HG03280 (cell line): Measurements from ENCODE around the gene TMEM150A.
"Not testable (repeated sequence)": the region's sequence is repeated elsewhere in the genome, so short reads cannot be mapped to it uniquely, and the experiment has no call there.

Source experiments
- ATAC-seq: cut with Tn5 transposase; IDR thresholded peaks from one replicate; pipeline ENCODE4 v1.9.1; 2021; ENCODE audit warnings: mild to moderate bottlenecking, moderate library complexity; ENCODE audit not compliant: unreplicated experiment

Gene TMEM150A

DNA sequence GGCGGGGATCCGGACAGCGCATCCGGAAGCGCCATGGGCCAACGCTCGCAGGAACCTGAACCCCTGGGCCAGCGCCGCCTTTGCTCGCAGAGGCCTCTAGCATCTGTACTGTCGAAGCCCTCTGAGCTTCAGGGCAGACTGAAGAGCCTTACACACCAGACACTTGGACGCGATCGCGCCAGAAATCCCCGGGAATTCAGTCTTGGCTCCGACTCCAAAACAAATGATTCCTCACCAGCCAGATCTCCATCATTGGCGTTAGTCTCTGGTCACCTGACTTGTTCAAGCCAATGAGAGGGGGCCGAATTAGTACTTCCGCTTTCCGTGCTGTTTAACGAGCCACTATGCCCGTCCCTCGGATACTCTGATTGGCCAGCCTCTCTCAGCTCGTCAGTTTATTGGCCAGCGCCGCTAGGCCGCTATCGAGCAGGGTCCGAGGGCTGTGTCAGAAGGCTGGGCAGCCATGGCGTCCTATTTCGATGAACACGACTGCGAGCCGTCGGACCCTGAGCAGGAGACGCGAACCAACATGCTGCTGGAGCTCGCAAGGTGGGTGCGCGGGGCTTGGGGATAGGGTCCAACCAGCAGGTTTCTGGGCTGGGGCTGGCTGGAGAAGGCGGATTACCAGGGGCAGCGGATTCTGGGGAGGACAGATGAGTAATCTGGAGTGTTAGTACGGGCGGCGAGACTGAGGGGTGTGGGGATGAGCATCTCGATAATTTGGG, 7.0 kb downstream of the TMEM150A start, which contains the start of gene RNF181:
TSS of gene RNF181 (plus strand) at position 445 of the 725 bp plus-strand sequence. CDS start at position 464, 19 bp downstream.
- ATAC-seq: peak; percentile 99

DNA sequence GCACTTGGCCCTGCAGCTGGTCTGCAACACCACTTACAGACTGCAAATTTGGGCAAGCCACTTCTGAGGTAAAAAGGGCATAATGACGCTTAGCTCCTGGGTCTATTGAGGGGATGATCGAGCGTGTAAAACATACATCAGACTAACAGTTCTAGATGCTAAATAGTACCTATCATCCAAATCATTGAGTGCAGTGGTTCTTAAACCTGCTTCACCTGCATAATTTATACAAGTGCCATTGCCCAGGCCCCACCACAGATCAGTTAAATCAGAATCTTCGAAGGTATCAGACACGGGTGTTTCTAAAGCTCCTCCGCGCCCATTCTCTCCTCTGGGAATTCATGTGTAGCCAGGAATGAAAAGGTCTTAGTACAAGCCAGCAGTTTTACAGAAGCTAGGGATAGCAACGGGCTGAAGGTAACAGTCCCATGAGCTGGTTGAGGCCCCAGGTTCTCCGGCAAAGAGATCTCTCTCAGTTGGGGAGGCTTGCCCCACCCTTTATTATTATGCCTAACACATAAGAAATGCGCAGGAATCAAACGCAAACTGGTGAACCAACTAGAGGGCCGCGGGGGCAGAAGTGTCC, 7.7 kb downstream of the TMEM150A start:
- ATAC-seq: no peak

DNA sequence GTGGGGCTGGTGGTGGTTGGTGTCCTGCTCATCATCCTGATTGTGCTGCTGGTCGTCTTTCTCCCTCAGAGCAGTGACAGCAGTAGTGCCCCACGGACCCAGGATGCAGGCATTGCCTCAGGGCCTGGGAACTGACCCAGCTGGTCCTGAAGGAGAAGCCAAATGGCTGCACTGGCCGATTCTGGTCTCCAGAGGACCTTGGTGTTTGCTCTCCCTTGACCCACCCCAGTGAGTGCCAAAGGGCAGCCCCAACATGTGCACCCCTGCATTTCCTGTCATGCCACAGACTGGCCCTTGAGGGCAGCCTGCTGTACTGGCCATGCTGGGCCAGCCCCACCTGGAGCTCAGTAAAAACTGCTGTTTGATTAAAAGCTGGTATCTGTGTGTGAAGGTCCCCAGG, 9.5 kb downstream of the TMEM150A start:
- ATAC-seq: no peak

DNA sequence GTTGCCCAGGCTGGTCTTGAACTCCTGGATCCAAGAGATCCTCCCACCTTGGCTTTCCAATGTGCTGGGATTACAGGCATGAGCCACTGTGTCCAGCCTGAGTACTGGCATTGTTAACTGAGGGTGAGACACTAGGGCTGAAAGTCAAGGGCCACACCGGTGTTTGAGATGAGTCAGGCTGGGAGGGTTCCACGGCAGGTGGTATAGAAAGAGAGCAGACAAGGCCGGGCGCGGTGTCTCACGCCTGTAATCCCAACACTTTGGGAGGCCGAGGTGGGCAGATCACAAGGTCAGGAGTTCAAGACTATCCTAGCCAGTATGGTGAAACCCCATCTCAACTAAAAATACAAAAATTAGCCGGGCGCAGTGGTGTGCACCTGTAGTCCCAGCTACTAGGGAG, 10.2 kb downstream of the TMEM150A start:
- ATAC-seq: not testable (repeated sequence)

DNA sequence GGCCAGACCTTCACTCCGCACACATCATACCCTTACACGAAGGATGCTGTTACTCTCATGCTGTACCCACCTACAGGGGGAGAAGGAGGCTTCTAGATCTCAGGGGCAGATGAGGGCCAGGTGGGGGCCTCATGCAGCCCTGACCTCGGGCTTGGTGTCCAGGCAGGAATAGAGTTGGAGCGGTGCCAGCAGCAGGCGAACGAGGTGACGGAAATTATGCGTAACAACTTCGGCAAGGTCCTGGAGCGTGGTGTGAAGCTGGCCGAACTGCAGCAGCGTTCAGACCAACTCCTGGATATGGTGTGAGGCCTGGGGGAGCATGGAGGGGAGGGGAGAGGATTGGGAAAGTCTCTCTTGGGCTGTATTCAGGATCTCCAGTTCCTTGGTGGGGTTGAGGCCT, 10.9 kb downstream of the TMEM150A start:
- no peak for ATAC-seq

DNA sequence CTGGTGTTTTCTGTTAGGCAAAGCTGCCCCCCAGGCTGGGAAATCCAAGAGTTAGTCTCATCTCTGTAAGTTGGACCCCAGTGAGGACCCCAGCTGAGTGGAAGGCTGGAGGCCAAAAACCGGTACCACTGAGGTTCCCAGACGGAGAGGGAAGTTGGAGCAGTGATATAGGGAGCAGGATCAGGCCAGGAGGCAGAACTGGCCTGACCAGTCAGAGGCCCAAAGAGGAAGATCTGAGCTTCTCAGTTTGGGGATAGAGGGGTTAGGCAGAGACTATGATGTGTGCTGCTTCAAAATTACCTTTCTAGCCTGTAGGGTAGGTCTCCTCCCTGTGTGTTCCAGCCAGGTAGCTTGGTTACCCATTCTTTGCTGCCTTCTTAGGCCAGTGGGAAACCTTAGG, 11.5 kb downstream of the TMEM150A start:
- no peak for ATAC-seq

DNA sequence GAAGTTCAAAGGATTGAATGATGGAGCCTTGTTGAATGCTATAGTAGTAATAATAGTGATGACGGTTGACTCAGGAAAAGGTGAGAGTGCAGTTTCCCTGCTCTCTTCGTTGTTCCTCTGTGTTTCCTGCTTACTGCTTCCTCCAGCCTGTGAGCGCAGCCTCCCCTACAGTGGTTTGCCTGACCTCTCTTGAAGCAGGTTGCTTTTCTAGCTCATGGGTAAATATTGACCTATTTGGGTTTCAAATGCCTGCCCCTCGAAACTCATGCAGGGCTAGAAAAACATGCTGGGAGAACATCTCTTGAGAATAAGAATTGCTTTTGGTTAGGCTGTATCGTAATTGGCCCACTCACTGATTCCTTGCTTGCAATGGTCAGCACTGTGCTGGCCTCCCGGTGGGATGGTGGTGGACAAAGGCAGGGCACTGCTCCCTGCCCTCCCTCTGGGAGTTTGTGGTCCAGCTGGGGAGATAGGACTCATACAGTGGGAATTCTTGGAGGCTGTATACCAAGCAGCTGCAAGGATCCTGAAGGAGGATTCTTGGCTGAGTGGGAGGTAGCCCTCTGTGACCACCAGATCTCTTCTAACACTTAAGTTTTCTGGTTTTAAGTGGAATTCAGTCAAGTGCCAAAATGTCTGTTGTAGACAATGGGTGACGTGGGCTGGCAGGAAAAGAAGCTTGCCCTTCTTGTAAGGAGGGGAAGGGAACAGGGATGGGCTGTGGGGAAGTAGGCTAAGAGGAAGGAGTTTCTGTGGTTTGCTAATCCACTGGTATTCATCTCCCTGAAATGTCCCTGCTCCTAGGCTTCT, 12.3 kb downstream of the TMEM150A start:
- no peak for ATAC-seq

DNA sequence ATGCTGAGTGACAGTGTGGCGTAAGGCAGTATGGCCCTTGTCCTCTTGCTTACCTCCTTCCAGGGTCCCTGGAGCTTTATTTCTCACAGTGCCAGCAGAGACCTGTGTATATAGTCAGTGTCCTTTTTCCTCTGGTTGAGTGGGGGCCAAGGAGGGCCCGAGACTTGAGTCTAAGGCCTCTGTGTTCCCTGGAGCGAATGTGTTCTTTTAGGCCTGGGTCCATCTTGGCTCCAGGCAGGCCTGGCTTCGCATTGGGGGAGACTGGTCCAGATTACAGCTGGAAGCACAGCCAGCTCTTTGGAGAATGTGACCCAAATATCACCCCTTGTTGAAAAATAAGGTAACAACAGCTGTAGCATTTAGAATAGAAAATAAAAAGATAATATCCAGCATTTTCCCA, 13.3 kb downstream of the TMEM150A start:
- ATAC-seq: no peak

DNA sequence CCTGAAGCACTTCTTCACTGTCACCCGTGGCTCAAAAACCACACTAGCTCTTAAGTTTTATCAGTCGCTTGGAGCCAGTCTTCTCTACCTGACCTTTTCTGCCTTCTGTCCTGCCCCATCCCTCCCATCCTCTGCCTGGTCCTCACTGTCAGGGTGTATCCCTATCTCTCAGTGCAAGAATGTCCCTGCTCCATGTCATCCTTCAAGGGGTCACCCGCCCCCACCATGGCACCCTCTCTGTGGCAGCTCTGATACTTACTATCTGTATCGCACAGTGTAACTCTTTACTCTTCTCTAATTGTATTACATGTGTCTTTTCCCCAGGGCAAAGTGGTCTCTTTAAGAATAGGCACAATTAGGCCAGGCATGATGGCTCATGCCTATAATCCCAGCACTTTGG, 13.9 kb downstream of the TMEM150A start:
- no peak for ATAC-seq

DNA sequence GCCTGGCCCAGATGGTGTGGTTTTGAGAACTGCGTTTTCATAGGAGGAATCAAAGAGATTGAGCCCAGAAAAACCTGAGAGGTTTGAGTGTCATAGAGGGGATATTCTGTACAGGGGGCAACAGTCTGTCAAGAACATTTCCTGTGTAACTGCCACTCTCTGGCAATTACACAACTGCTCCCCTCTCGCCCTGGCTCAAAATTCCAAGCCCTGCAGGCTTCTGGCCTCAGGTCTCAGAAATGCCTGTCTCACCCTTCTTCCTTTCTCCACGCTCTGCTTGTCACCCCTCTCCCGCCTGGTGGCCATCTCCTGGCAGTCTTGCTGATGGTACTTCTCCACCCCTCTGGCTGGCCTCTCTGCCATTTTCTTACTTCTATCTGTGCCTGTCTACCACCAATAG, 14.3 kb downstream of the TMEM150A start:
- no peak for ATAC-seq

DNA sequence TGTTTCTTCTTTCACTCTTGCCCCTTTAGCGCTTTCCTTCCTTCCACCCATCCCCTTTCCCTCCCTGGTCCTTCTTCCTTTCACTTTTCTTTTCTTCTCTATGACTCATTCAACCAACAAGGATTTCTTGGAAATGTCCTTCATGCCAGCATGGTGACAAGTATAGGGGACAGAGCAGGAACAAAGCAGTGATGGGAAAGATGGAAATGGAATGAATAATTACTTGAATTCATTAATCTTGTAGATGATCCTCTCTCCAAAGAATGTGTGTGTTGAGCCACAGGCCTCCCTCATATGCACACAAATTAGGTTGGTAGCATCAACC, 16.8 kb downstream of the TMEM150A start:
- no peak for ATAC-seq

DNA sequence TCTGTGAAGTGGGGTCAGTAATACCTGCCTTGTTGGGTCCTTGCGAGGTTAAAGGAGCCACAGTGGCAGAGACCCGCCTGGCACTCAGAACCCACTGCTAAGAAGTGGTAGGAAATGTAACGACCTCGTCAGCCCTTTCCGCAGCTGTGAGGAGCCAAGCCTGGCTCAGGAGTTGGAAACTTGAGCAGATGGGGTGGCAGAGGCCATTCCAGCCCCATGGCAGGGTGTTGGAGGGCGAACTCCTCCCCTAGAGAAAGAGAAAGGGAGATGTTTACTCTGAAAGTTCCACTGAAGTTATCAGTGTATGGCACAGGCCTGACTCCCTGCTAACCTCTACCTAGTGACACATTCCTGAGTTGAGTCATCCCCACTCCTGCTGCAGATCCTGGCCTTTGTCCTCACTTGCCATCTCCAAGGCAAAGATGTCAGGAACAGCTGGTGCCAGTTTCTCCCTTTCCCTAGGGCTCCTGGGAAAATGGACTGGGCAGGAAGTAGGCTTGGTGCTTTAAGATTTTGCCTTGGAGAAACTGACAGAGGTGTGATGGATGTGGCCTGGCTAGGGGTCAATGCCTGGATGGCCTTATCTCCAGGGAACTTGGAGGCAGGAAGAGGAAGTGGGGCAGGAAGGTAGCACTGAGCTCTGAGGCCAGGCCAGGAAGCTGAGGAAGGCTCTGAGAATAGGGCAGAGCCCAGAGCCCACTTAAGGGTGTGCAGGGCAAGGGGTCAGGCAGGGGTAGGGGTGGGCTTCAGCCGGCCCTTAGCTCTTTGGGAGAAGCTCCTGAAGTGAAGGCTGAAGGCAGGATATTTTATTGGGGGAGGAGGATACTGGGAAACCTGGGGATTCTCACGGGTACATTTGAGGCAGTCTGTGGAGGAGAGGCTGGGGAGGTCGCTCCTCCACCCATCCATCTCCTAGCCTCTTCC, 17.4 kb downstream of the TMEM150A start:
- peak; percentile 33 for ATAC-seq

DNA sequence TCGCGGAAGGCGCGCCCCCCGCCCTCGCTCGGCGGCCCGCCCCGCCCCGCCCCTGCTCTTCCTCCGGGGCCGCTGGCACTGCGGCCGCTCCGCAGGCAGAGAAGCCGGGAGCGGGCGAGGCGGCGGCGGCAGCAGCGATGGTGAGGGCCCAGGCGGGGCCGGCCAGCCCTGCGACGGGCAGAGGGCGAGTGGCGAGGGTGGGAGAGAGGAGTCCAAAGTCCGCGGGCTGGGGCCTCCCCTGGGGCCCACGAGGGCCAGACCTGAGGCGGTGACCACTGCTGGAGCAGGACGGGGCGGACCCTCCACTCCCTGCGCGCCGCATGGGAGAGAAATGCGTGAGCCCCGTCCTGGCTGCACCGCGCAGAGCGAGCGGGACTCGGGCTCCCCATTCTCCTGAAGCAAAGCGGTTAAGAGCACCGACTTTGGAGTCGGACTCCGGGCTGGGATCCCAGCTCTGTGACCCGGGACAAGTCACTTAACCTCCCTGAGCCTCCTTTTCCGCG, 18.1 kb downstream of the TMEM150A start, which contains the start of gene VAMP5:
TSS of gene VAMP5 (plus strand) at position 78 of the 503 bp plus-strand sequence. CDS start at position 138, 60 bp downstream.
- ATAC-seq: peak; percentile 40

DNA sequence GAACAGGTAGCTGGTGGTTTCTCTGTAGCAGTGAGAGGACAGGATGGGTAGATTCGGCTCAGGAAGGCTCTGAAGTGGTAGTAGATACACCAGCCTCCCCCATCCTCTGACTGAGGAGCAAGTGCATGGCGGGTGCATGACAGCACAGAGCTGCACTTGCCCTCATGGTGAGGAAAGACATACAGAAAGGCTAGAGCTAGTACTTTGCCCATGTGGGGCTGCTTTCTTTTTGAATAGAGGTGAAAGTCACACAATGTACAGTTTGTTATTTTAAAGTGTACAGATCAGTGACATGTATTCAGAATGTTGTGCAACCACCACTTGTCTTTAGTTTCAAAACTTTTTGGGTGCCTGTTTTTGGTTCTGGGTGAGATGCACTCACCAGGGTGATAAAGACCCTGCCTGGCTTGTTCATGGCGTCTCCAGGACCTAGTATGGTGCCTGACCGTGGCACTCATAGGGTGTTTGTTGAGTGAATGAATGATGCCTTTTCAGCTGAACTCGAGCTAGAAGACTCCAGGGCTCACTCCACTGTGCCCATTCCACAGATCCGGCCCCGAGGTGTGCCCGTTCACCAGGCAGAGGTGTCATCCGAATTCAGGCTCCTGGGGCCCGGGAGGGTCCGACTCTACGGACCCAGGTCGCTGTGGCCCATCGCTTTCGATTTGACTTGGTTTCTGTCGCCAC, 18.7 kb downstream of the TMEM150A start:
- peak; percentile 62 for ATAC-seq

DNA sequence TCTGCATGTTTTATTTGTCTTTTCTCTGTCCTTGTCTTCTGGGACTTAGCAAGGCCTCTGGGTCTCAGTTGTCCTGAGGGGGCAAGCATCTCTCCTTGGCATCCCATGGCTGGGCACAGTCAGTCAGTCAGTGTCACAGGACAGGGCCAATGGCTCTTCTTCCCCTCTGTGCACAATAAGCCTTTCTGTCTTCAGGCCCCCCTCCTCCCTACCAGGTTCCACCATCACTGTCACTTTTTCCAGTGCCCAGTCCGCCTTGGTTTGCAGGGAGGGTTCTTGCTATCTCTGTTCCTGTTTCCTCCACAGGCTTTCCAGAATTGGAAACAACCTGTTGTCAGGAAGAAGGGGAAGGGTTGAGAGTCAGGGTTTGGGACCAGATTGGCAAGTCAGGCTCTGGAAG, 20.0 kb downstream of the TMEM150A start:
- no peak for ATAC-seq

DNA sequence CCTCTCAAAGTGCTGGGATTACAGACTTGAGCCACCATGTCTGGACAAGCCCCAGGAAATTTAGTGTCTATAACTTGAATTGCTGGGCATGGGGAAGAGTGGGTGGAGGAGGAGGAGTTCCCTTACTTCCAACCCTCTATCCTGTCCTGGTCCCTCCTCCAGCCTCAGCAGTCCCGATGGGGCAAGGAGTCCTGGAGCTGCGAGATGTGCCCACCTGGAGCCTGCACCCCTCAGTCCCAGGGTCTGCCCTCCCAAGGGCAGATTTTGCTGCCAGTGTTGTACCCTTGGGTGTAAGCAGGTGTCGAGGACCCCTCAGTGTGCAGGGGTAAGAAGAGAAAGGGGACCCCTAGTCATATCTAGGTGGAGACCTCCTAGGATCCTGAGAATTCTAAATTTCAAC, 22.3 kb downstream of the TMEM150A start:
- no peak for ATAC-seq

DNA sequence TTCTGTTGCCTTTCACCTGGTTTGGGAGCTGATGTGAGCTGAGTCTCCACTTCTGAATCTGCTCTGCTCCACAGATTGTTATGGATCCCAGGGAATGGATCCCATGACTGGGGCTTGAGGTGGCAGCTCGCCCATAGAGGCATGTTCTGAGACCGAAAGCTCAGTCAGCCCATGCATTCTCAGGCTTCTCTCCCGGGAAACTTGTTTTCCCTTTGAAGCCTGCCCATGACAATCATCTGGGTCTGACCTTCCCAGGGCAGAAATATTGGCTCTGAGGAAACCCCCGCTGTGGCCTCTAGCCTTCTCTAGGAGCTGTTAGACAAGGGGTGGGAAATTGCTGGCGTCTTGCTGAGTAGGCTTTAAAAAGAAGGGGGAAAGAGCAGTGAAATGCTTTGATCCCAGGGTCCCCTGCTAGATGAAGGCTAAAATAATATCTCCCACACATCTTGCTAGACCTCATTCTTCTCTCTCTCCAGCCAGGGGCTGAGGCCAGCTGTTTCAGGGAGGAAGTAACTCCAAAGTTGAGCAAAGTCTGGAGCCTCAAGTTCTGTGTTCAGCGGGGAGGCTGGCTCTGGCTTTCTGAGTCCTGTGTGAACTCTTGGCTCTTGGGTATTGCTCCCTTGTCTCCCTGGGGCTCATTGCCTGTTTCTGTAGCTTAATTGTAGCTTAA, 23.1 kb downstream of the TMEM150A start:
- no peak for ATAC-seq

DNA sequence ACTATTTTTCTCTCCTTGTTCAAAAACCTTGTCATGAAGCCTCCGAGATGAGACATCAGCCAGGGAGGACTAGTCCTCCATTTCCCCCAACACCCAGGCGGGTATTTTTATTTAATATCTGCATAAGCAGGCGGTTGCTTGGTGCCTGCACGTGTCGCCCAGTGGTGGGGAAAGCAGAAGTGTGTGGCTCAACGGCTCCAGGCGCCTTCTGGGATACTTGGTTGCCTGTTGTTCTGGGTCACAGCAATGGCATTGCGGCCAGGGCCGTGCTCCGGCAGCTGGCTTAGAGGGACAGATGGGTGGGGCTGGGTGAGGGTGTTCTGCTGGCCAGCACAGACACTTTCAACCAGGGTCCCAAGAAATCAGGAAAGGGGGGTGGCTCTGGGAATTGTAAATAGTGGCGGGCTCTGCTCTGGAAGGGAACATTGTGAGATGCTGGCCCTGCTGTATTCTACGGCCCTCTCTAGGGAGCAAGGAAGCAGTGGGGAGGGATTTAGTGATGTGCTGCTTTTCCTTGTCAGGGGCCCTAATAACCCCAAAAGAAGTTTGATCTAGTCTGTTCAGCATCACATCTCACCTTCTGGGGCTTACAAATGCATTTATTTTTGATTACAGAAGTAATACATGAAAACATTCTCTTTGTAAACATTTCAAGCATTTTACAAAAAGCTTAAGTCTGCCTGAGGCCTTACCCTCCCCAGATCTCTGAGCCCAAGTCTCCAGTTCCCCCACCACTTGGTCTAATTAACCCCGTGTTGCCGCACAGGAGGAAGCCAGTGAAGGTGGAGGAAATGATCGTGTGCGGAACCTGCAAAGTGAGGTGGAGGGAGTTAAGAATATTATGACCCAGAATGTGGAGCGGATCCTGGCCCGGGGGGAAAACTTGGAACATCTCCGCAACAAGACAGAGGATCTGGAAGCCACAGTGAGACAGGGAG, 24.0 kb downstream of the TMEM150A start:
- peak; percentile 44 for ATAC-seq
